OCI-LY7 (cell line): ENCODE measurements around the gene ARHGAP9.

Experiments used
- CTCF ChIP-seq: fragments of 200-600 bp; sonication (generic); conservative IDR thresholded peaks from 2 replicates; pipeline ENCODE4 v1.5.1; 2014; ENCODE audit warnings: mild to moderate bottlenecking, antibody characterized with exemption, low read length, moderate library complexity, mixed read lengths
- EZH2phosphoT487 ChIP-seq: fragments of 200-600 bp; sonication (generic); IDR thresholded peaks from 2 replicates; pipeline ENCODE4 v1.6.1; 2018; ENCODE audit warnings: low read depth, borderline replicate concordance, mild to moderate bottlenecking, mixed run types, antibody characterized with exemption, low read length, moderate library complexity, mixed read lengths

- TF ChIP-seq CTCF: no peak
- no peak for TF ChIP-seq EZH2phosphoT487
These were observed 8.6 kb downstream of the ARHGAP9 start for GRCh38 chr12:57470970-57471656.
